VCaP (cell line): ENCODE results near the gene BAHCC1.

Experiments used
- H3K27ac ChIP-seq: fragments of 450-650 bp; 2 replicates; pipeline ENCODE4 v1.5.1; 2017
- TF ChIP-seq, protein P1 (sequence below): fragments of 450-650 bp; conservative IDR thresholded peaks from 2 replicates; pipeline ENCODE4 v1.5.1; 2017; ENCODE audit warnings: mild to moderate bottlenecking, moderate library complexity

BAHCC1 gene

GRCh38 chr17:81432941-81433340, 37.7 kb downstream of the BAHCC1 start:
- no peak overlapping the region for H3K27ac ChIP-seq
- TF ChIP-seq, protein P1, sequence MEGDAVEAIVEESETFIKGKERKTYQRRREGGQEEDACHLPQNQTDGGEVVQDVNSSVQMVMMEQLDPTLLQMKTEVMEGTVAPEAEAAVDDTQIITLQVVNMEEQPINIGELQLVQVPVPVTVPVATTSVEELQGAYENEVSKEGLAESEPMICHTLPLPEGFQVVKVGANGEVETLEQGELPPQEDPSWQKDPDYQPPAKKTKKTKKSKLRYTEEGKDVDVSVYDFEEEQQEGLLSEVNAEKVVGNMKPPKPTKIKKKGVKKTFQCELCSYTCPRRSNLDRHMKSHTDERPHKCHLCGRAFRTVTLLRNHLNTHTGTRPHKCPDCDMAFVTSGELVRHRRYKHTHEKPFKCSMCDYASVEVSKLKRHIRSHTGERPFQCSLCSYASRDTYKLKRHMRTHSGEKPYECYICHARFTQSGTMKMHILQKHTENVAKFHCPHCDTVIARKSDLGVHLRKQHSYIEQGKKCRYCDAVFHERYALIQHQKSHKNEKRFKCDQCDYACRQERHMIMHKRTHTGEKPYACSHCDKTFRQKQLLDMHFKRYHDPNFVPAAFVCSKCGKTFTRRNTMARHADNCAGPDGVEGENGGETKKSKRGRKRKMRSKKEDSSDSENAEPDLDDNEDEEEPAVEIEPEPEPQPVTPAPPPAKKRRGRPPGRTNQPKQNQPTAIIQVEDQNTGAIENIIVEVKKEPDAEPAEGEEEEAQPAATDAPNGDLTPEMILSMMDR: no peak

- TF ChIP-seq, protein P1: no peak
- no peak overlapping the region for H3K27ac ChIP-seq
Measured at GRCh38 chr17:81433656-81434055, 38.4 kb downstream of the BAHCC1 start.

DNA sequence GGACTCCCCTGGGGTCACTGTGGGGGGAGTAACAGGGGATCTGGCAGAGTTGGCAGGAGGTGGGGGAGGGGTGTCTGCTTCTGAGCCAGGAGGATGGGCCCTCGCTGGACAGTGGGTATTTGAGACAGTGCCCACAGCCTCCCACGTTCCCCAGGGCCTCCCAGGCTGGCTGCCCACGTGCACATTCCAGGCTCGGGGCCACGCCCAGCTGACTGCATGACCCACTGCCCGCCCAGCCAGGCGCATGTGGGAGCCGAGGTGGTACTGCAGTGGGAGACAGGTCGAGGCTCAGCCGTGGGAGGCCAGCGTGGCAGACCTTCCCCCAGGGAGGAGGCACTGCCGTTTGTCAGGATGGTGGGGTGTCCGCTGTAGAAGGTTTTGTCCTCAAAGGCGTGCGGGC, 38.8 kb downstream of the BAHCC1 start:
- TF ChIP-seq, protein P1: no peak
- H3K27ac ChIP-seq: no peak overlapping the region

DNA sequence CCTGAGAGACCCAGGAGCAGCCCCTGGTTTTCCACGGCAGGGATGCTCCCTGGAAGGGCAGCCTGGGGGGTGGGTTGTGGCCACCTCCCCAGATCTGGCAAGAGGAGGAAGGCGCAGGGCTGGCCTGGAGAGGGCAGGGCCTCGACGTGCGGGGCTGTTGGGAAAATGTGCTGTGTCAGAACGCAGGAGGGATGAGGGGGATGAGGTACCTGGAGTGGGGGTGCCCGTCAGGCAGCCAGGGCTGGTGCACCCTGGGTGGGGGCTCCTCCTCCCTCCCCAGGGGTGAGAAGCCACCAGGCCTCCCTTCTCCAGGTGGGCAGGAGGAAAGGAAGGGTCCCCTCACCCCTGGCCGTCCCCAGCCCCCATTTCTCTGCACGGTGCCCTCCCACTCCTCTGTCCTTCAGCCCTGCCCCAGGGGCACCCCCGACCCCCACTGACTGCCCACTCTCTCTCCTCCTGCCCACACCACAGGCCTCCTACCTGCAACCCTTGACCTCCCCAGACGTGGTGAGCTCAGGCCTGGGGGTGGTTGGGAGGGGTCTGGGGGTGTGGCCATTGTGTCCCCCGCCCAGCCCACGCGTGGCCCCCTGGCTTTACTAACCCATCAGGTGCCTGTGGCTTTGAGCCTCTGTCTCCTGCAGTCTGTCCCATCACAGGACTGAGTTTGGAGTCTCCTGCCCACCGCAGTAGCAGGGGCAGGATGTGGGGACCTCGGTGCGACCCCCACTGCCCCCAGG, 39.6 kb downstream of the BAHCC1 start:
- TF ChIP-seq, protein P1: no peak
- H3K27ac ChIP-seq: no peak overlapping the region

DNA sequence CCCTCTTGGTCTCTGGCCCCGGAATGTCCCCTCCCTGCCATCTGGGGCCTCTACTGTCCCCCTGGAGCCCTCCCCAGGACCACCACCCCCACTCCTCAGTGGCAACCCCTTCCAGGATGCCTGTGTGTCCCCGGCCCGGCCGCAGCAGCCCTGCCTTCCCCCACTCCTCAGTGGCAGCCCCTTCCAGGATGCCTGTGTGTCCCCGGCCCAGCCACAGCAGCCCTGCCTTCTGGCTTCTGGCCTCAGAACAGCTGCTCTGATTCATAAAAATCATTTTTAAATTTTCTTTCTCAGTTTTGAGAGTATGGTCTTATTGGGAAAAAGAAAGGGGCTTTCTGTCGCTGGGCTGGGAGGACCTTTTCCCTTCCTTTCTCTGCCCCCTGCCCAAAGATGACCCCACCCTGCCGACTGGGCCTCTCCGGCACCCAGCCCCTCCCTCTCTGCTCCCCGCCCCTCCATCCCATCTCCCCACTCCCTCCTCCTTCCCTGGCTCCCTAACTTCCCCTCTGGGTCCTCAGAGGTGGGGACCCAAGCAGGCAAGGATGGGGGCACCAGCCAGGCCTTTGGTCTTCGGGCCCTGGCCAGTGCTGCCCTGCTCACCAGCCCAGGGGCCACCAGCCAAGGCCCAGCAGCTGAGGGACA, 40.5 kb downstream of the BAHCC1 start:
- TF ChIP-seq, protein P1: no peak
- H3K27ac ChIP-seq: peak overlapping the region; percentile 43

GRCh38 chr17:81436294-81436849, 41.1 kb downstream of the BAHCC1 start:
- TF ChIP-seq, protein P1: no peak
- peak overlapping the region; percentile 43 for H3K27ac ChIP-seq

DNA sequence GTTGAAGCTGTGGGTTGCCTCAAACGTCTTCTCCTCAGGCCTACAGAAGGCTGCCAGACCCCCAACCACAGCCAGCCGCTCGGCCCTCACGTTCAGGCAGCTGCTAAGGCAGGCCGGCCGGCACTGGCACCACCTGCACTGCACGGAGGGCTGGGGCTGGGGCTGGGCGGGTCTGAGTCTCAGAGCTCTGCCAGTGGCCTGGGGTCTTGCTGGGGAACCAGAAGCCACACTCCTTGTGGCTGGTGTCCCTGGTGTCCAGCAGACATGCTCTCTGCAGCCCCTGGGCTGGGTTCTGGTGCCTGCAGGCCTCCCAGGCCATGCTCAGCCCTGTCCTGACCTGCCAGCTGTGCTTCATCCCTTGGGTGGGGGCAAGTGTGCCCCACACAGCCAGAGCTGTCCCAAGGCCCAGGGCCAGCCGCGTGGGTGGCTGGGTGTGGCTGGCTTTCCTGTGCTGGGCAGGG, 42.0 kb downstream of the BAHCC1 start:
- TF ChIP-seq, protein P1: no peak
- peak overlapping the region; percentile 43; the same call in 1 of the 2 replicates for H3K27ac ChIP-seq
